ACHN (cell line): ENCODE data around the gene GABPB2.

Source experiments
- DNase-seq: peaks from one replicate; pipeline ENCODE4 v3.0.0-alpha.2; 2015
- in situ Hi-C: cut with HindIII; loops from 2 replicates; pipeline ENCODE4 v1.10.0; 2017; ENCODE audit warnings: low sequenced_read_pairs, low pct_ligation_motif_present, low pct_unique_long_range_greater_than_20kb

The GABPB2 gene

DNA sequence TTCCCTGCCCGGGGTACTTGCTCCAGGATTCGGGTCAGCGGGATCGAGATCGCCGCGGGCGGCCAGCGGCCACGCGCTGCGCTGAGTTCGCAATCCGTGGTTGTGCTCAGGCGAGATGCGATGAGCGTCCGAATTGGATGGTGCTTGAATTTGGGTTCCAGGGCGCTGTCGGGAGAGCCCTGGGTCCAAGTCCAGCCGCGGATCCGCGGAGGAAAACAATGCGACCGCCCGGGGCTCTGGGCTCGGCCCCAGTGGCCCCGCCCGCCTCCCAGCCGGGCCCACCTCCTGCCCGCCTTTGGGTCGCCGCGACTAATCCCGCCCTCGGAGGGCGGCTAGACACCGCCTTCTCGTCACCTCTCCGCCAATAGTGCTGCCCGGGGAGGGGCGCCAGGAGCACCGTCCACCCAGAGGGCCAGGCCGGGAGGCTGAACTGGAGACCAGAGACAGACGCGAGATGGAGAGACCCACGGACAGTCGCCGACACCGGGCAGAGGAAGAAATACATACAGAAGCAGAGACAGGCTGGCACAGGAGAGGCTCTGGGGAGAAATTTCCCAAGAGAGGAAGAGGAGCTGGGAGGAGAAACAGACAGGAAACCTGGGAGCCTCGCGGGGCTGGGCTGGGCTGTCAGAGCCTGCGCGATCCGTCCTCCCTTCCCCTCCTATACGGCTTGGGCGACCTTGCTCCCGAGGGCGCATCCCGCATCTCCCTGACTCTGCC, 76.0 kb downstream of the GABPB2 start, which contains the start of gene SEMA6C:
TSS of gene SEMA6C (minus strand) at position 220 of the 720 bp plus-strand sequence. CDS start 4,010 bp downstream, outside the sequence.
- in situ Hi-C loops, result no loop called here
- peak; percentile 94 for DNase-seq

DNA sequence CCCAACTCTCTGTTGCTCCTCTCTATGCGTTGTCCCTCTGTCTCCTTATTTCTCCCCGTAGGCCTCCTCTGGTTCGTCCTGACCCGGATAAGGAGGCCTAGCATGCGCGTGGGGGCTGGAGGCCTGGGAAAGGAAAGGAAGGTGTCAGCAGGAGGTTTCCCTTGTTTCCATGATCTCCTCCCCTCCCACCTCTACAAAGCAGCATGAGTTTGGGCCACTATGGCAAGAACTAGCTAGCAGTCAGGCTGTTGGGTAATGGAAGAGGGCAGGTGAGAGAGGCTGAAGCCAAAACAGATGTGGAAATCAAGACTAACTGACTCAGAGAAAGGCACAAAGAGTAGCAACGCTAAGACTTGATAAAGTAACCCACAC, 76.6 kb downstream of the GABPB2 start:
- in situ Hi-C loops, result no loop called here
- DNase-seq, result no peak

DNA sequence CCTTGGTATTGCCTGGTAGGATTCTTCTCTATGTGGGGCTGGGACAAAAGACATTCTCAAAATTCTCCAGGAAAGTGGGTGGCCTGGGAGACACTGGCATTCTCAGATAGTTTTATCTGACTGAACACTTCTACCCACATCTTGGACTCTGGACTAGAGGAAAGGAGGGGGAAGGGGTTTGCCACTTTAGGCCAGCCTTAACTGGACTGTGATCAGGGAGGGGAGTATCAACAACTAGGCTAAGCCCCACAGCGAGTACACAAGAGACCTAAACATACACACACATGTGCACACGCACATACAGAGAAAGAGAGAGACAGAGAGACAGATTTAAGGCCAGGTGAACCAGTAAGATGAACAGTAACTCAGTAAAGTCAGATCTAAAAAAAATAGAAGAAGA, 77.1 kb downstream of the GABPB2 start:
- no peak for DNase-seq
- in situ Hi-C loops, result no loop called here

DNA sequence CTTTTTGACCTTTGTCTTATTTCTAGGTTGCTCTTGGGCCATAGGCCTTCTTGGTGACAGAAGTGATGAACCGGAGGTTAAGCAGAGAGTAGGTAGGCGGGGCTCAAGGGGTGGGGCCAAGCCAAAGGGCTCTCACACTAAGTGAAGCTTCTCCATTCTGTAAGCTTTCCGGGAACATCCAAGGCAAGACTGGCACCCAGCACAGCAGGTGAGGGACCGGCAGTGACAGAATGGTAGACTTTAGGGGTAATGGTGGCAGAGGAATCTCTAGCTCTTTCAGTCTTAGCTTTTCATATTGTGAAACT, 85.9 kb downstream of the GABPB2 start, which contains the start of gene TNFAIP8L2:
TSS of gene TNFAIP8L2 (plus strand) at position 135 of the 305 bp plus-strand sequence. CDS start 2,049 bp downstream, outside the sequence.
- DNase-seq, result no peak
- in situ Hi-C loops, result no loop called here

DNA sequence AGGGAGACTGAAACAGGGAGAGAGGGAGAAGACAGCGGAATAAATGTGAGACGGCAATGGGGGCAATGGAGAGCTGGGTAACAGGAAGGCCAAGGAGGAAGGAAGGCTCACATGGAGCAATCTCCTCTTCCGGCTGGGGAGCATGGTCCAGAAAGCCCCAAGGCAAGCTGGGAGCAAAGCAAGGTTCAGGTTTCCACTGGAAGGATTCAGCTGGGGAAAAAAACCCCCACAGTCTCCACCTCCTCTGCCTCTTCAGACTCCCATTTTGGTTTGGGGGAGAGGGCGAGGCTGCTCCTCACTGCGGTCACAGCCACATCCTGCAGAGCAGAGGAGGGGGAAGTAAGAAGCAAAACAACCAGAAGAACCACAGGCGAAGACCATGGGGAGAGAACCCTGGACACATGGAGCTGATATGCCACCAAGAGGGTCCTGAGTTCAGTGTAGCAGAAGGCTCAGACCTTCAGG, 86.5 kb downstream of the GABPB2 start:
- DNase-seq, result no peak
- in situ Hi-C loops, result no loop called here

DNA sequence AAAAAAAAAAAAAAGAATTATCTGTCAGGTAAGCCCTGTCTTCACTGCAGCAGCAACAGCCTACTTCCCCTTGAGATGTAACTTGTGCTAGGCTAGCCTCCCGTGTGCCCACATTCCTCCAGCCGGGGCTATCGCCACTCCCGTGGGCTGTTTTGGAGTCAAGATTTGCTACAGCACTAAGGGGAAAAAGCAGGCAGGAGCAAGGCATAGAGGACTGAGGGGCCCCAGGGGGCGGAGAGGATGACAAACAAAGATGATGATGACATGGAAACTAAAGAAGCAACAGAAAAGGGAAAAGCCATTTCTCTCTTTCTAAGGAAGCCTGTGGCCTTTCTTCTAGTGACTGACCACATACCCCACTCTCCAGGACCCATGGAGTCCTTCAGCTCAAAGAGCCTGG, 87.8 kb downstream of the GABPB2 start:
- in situ Hi-C loops, result no loop called here
- DNase-seq, result no peak

DNA sequence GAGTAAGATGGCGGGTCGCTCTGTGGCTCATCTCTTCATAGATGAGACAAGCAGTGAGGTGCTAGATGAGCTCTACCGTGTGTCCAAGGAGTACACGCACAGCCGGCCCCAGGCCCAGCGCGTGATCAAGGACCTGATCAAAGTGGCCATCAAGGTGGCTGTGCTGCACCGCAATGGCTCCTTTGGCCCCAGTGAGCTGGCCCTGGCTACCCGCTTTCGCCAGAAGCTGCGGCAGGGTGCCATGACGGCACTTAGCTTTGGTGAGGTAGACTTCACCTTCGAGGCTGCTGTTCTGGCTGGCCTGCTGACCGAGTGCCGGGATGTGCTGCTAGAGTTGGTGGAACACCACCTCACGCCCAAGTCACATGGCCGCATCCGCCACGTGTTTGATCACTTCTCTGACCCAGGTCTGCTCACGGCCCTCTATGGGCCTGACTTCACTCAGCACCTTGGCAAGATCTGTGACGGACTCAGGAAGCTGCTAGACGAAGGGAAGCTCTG, 88.2 kb downstream of the GABPB2 start:
- in situ Hi-C loops, result no loop called here
- DNase-seq, result no peak

DNA sequence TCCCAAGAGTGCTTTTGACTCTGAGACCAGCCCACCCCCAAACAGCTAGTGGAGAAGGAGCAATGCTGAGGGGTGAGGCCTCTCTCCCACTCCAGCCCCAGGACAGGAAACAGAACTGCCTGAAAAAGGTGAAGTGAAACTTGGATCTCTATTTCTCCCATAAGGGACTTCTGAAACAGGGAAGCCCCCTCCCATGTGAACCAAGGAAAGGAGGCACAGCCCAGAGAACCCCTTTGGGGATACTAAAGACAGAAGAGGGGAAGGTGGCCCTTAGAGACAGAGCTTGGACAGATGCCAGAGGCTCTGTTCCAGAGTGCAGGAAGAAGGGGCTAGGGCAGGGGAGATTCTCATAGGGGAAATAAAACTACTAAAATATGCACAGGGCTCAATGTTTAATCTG, 88.8 kb downstream of the GABPB2 start:
- in situ Hi-C loops, result no loop called here
- DNase-seq, result no peak

DNA sequence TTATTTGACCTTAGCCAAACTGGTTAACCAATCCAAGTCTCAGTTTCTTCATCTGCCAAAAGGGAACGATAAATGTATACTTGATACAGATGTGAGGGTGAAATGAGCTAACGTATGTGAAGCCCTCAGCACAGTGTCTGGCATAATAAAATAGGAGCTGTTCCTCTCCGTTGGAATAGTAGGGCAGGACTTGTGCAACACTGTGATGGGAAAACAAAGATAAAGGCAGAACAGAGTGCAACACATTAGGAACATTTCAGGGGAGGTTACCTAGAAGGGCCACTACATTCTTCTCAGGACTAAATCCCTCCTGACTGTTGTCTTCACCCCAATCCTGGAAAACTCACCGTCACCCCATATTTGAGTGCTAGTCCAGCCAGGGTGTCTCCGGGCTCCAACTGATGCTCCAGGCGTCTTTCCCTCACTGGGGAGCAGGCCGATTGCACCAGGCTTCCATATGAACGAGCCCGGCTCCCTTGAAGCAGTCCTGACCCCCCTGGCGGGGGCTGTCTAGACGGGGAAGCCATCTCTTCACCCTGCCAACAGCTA, 94.2 kb downstream of the GABPB2 start:
- in situ Hi-C loops, result no loop called here
- no peak for DNase-seq

DNA sequence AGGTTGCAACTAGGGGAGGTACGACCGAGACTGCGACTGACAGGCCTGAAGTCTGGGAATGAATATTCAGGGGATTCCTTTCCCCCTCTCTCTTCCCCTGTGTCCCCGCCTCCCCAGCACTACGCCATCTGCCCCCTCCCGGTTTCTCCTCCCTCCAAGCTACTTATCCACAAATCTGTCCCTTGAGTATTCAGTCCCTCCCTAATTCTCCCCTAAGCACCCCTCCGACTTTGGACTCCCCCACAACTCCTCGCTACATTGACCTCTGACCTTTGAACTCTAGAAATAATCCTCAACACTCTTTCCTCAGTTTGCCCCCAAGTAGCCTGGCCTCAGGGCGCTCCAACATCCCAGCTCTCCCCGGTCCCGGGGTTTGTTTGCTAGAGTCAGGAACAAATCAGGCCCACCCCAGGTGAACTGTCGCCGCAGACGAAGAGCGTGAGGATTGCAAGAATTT, 94.7 kb downstream of the GABPB2 start:
- in situ Hi-C loops, result no loop called here
- DNase-seq, result peak; percentile 44

DNA sequence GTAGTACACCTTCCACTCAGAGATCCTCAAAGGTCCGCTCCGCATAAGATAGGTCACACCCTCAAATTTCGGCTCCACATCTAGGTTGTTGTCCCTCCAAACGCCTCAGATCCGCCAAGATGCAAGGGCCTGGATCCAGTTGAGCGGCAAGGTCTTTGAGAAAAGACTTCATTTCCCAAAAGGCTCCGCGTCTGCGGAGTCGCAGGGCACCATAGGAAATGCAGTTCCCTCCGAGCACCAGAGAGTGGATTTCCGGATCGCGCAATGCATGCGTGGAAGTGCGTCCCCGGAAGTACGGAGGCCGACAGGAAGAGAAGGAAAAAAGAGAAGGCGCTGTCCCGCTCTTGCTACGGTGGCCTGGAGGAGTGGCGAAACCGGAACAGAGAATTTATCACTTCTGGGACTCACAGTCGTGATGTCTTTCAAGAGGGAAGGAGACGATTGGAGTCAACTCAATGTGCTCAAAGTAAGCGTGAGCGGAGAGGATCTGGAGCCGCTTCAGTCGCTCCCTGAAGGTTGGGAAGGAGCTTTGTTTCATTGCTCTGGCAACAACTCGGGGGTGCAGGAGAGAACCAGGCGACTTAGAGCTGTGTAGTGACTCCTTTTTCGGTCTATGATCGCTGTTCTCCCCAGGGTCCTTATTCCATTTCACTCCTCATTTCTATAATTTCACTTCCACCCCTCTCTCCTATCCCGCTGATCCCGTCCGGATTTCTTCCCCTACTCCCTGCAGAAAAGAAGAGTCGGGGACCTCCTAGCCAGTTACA, 95.4 kb downstream of the GABPB2 start, which contains the start of the genes LYSMD1 and SCNM1:
TSS of gene LYSMD1 (minus strand) at position 165 of the 767 bp plus-strand sequence. CDS start 644 bp downstream, outside the sequence.
TSS of gene SCNM1 (plus strand) at position 407 of the 767 bp plus-strand sequence. CDS start at position 416, 9 bp downstream.
- in situ Hi-C loops, result no loop called here
- DNase-seq, result peak; percentile 100

DNA sequence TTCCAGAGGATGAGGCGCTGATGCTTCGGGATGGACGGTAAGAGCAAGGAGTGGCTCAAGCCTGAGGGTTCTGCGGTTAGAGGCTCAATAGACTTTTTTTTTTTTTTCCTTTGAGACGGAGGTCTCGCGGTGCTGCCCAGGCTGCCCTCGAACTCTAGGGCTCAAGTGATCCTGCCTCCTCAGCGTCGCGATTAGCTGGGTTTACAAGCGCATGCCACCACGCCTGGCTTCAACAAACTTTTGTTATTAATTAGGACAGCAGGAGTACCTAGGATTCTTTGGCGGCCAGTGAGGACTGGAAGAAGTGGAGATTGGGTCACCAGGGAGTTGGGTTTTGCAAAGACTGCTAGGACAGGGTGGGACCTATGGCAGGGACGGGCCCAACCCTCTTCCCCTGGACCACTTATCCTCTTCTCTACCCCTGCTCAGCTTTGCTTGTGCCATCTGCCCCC, 96.0 kb downstream of the GABPB2 start:
- in situ Hi-C loops, result no loop called here
- DNase-seq, result peak; percentile 86

DNA sequence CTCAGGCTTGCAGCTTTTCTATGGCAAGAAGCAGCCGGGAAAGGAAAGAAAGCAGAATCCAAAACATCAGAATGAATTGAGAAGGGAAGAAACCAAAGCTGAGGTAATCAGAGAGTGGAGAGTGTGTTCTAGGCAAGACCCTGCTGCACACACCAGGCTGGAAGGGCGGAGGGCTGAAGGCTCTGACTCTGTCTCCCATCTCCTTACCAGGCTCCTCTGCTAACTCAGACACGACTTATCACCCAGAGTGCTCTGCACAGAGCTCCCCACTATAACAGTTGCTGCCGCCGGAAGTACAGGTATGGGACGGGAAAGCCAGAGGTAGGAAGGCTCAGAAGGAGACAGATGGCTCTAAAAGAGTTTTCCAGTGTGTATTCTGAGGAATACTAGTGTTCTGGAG, 96.6 kb downstream of the GABPB2 start:
- in situ Hi-C loops, result no loop called here
- DNase-seq, result no peak

DNA sequence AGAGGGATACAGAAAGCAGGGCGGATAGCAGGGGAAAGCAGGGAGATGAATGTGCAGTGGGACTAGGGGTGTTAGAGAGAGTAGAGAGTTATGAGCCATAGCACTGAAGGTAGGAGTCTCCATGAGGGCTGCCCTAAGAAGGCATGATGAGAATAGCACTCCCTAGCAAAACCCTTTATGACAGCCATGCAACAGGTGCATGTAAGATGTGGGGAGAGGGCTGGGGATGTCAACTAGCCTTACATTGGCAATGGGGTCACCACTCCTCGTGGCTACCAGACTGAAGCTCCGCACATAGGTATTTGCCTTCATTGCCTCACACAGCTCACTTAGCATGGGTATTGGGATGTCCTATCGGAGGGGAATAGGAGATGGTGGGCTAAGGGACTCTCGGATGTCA, 100.6 kb downstream of the GABPB2 start:
- no peak for DNase-seq
- in situ Hi-C loops, result no loop called here
